HG02642 (cell line): ENCODE data around the gene SLC2A5.
"Not testable (repeated sequence)": the region's sequence is repeated elsewhere in the genome, so short reads cannot be mapped to it uniquely, and the experiment has no call there.

Experiments
- ATAC-seq: cut with Tn5 transposase; IDR thresholded peaks from one replicate; pipeline ENCODE4 v1.9.1; 2021; ENCODE audit warnings: mild to moderate bottlenecking; ENCODE audit not compliant: unreplicated experiment, poor library complexity

Gene SLC2A5

DNA sequence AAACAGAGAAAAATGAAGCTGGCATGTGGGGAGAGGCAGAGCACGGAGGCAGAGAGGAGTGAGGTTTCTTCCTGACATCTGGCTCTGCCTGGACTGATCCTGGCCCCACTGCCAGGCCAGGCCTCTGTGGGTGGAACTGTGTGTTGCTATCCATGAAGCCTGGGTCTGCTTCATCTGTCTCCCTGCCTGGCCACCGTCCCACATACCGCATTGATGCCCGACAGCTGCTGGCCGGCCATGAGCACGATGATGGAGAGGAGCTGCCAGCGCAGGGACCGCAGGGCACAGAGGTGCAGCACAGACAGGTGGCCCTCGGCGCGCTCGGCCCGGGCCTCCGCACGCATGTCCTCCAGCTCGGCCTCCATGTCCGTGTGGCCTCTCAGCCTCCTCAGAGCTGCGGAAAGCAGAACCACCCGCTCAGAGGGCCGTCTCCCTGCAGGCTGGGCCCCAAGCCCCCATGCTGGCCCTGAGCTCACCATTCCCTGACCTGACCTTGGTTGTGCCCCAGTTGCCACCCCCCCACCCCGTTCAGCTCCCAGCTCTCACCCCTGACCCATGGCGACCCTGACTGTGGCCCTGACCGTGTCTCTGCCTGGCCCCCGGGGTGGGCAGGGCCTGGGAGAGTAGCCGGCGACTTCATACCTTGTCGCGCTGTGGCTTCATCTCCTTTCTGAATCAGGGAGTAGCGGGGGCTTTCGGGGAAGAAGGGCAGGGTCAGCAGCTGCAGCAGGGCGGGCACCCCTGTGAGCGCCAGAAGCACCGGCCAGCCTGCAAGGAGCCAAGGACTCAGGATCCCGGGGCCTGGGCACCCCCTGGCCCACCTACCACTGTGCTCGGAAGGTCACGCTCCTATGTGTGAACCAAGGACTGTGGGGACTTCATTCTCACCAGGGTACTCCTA is 54.7 kb downstream of the SLC2A5 start:
- no peak for ATAC-seq

DNA sequence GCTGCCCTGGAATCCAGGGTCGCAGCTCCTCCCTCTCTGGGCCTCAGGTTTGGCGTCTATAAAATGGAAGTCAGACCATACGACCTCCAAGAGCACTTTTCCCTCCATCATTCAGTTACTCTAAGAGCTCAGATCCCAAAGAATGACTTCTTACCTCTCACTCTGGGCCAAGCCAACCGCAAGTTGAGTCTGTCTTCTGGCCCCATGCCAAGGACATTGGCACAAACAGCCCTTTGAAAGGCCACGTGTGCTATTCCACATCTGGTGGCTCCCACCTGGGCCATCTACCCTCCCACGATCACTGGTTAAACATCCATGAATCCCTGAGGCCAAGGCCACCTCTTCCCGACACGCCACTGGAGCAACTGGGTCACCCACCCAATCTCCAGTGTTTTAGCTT is 55.6 kb downstream of the SLC2A5 start:
- no peak for ATAC-seq

DNA sequence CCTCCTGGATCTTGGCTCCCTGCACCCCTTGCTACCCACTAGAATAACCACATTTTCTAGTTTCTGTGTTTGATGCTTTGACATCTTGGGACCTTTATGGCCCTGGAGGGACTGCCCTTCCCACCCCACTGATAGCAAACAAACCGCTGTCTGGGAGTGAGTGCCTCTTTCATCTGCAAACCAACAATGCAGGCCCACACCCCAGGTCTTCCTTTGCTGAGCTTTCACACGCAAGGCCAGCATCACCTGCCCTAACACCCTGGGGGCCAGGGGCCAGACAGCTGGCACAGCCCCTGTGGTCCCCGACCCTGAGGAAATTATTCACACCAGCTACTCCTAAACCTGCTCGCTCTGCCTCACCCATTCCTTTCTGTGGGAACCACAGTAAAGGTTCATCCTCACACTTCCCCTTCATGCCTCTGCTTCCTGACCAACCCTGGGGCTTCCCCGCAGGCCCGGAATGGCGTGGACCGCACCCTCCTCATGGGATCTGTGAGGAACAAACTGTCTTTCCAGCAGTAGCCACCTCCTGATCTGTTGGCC is 58.6 kb downstream of the SLC2A5 start:
- ATAC-seq = no peak

DNA sequence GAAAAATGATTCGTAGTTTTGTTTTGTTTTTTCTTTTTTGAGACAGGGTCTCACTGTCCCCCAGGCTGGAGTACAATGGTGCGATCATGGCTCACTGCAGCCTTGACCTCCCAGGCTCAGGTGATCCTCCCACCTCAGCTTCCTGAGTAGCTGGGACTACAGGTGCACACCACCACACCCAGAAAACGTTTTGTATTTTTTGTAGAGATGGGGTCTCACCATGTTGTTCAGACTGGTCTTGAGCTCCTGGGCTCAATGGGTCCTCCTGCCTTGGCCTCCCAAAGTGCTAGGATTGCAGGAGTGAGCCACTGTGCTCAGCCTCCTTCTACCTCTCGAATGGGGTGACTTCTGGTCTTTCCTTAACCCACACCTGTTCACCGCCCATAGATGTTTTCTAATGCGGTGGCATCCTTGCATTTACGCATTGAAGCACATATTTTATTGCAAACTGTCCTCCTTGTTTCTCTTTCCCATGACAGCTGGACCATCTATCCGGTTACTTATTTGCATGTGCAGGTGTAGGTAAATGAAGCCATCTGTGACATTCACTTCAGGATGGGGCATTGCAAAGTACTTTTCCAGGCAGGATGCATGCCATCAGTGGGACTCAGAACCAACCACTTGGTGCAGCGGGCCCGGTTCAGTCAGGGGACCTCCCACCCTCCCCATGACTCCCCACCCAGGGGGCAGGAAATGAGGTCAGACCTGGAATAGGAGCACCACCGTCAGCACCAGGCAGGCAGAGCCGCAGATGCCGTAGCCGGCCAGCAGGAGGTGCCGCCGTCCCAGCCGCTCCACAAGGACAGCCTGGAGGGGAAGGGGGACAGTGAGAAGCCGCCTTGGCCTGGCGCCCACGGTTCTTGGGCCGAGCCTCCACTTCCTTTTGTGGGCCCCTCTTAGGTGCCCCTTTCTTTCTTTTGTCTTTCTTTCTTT is 59.7 kb downstream of the SLC2A5 start:
- ATAC-seq = no peak

DNA sequence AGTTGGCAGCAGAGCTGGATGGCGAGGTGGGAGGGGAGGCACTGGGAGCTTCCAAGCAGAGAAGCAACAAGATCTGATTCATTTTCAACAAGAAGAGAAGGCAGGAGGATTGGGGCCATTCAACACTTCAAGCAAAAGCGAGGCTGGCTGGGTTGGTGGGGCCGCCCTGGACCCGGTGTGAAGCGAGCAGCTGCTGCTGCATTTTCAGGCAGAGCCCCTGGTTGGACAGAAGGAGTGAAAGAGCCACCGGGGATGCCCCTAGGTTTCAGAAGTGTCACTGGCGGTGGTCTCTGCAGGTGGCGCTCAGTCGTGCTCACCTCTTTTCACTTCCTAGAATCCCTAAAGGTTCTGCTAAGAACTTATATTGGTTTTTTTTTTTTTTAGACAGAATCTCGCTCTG is 61.2 kb downstream of the SLC2A5 start:
- ATAC-seq = peak; percentile 43

DNA sequence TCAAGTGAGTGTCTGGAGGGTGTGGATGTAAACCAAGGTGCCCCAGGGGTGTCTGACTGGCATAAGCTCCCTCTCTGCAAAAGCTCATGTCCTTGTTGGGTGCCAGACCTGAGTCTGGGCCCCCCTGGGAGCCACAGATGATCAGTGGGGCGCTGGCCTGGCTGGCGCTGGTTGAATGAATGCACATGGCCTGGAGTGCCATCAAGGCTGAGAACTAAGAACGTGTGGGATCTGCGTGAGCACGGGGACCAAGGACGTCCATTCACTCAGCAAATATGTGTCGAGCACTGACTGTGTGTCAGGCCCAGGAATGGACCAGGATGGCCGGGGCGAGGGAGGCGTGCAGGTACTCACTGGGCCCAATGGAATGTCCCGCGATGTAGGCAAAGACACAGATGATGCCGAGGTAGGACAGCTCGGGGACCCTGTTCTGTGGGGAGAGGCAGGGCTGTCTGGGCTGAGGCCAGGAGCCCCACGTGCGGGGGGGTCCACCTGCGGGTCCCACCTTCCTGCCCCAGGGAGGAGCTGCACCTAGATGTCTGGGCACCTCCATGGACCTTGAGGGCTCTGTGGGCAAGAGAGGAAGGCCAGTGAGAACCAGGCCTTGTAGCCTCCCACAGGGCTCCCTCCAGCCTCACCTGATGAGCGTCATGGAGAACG is 62.3 kb downstream of the SLC2A5 start:
- ATAC-seq = no peak

DNA sequence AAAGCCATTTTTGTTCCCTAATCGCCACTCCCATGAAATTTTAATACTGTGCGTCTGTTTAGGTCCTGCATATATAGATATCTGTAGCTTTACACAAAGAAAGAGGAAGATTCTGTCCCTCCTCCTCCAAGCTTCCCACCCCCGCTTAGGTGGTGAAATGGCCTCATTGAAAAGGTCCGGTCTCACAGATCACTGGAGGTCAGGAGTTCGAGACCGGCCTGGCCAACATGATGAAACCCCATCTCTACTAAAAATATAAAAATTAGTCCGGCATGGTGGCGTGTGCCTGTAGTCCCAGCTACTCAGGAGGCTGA is 64.1 kb downstream of the SLC2A5 start:
- ATAC-seq = no peak

GRCh38 chr1:9004700-9005394 is 64.6 kb downstream of the SLC2A5 start:
- no peak for ATAC-seq

DNA sequence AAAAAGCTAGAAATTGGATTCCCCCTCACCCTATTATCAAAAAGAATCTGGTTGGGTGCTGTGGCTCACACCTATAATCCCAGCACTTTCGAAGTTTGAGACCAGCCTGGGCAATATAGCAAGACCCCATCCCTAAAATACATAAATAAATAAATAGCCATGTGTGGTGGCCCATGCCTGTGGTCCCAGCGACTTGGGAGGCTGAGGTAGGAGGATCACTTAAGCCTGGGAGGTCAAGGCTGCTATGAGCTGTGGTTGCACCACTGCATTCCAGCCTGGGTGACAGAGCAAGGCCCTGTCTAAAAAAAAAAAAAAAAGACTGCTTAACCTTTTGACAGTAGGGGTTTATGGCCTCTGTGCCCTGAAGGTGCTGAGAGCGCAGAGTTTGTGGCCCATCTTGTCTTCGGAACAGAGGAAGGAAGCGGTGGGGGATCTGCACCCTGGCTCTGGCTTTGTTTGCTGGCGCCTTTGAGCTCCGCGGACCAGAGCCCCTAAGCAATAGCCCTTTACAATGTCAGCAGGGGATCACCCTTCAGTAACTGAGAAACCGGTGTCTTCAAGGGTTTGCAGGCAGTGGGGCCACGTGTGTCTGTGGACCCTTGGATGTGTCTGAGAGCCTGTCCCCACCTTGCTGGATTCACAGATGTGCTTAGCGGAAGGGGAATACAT is 65.3 kb downstream of the SLC2A5 start:
- no peak for ATAC-seq

- not testable (repeated sequence) for ATAC-seq
Observed at GRCh38 chr1:9002215-9002560, 67.2 kb downstream of the SLC2A5 start.

GRCh38 chr1:9001534-9002214 is 67.8 kb downstream of the SLC2A5 start:
- not testable (repeated sequence) for ATAC-seq

GRCh38 chr1:8993962-8994675 is 75.3 kb downstream of the SLC2A5 start:
- ATAC-seq = not testable (repeated sequence)

DNA sequence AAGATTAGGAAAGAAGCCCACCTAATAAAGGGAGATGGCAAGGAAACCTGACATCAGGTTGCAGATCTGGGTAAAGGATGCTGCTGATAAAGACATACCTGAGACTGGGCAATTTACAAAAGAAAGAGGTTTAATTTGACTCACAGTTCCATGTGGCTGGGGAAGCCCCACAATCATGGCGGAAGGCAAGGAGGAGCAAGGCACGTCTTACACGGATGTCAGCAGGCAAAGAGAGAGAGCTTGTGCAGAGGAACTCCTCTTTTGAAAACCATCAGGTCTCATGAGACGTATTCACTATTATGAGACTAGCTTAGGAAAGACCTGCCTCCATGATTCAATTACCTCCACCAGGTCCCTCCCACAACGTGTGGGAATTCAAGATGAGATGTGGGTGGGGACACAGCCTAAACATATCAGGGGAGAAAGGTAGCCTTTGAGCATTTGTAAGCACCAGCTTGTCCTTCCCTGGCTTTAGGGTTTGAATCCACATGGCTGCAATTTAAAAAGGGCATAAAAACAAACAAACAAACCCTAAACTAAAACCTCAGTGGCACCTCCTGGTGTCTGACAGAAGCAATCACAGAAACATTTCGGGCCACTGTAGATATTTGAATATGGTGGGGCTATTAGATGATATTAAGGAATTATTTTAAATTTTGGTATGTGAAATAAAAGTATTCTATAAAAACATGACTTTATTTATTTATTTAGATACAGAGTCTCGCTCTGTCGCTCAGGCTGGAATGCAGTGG is 76.3 kb downstream of the SLC2A5 start:
- no peak for ATAC-seq

GRCh38 chr1:8989821-8990220 is 79.6 kb downstream of the SLC2A5 start:
- no peak for ATAC-seq

GRCh38 chr1:8989061-8989460 is 80.4 kb downstream of the SLC2A5 start:
- no peak for ATAC-seq

GRCh38 chr1:8988618-8988967 is 80.8 kb downstream of the SLC2A5 start:
- no peak for ATAC-seq

DNA sequence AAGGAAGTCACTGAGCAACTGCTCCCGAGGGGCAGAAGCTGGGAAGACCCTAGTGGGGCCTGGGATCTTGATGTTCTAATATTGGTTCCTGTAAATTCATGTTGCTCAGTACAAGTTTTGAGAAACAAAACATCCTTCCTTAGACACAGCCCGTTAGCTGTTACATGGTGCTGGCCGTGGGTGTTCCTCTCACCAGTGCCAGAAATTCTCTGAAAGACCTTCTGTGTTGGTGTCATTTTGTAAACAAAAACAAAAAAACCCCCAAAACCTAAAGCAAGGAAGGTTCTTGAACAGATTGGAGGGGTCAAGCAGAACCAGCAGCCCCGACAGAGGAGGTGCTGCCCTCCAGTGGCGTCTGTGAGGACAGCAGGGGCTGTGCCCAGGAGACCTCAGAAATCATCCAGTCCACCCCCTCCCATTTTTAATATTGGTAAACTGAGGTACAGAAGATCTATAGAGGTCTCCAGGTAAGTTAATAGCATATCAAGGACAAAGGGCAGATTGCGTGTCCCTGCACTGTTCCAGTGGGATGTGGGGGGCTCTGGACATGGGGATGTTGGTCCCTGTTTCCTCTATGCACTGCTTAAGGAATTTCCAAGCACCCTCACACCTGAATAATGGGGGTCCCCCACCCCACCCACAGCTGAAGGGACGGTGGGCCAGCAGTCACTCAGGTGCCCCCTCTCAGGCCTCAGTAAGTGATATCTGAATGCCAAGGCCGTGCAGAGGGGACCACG is 81.4 kb downstream of the SLC2A5 start:
- ATAC-seq = no peak
